CD4-positive, alpha-beta T cell treated with Interleukin-17A for 1 hour (primary cell): ENCODE data around the gene FYB1.

Source experiments
- DNase-seq: peaks from one replicate; pipeline ENCODE4 v3.0.0-alpha.2; 2020

FYB1 gene

DNA sequence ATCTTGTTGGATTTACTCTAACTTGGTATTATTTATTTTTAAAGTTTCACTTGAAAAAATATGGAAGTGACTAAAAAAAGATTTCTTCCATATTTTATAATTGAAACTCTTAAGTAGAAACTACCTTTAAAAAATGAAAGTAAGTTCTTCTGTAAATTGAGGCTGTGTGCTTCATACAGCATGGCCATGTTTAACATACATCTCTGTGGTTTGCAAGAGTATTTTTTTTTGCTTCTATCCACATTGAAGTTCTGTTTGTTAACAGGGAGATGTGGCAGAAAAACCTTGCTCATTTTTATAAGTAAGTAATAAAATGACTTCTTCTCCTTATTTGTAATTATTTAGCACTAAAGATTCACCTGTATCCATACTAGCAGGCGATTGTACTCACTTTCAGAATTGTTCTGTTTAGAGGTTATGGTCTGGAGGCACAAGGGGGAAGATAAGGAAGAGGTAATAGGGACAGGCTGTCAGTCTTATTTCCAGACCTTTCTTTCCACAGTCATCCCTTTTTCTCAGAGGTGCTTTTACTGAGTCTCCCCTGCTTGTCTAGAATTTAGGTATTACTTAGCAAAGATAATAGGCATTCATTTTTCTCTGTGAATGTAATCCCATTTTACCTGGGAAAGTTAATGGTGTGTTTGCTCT lies 16.0 kb downstream of the FYB1 start:
- DNase-seq = no peak

DNA sequence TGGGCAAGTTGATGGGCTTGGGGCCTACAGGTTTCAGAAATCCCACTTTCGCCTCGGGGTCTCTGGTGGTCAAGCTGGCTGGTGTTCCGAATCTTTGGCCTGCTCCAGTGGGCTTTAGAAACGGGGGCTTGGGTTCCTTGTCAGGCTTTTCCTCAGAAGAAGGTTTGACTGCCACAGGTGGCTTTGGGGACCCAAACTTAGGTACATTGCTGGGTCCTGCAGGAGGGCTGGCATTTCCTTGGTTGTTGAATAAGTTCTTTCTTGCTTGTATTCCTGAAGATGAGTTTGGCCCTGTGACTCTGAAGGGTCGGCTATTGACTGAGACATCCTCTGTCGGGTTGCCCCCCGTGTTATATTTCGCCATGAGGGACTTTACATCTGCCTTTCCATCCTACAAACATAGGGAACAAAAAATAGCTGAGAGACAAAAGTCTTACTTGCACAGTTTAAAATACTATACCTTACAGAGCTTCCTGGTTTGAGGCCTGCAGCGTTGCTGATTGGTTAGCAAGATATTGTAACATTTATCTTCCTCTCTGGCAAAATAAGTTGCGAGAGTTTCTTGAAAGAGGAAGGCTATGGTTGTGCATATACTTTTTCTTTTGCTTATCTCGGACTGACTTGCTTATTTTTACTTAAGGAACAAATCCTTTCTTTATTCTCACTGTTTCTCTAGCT lies 16.6 kb downstream of the FYB1 start:
- DNase-seq = peak; percentile 77

DNA sequence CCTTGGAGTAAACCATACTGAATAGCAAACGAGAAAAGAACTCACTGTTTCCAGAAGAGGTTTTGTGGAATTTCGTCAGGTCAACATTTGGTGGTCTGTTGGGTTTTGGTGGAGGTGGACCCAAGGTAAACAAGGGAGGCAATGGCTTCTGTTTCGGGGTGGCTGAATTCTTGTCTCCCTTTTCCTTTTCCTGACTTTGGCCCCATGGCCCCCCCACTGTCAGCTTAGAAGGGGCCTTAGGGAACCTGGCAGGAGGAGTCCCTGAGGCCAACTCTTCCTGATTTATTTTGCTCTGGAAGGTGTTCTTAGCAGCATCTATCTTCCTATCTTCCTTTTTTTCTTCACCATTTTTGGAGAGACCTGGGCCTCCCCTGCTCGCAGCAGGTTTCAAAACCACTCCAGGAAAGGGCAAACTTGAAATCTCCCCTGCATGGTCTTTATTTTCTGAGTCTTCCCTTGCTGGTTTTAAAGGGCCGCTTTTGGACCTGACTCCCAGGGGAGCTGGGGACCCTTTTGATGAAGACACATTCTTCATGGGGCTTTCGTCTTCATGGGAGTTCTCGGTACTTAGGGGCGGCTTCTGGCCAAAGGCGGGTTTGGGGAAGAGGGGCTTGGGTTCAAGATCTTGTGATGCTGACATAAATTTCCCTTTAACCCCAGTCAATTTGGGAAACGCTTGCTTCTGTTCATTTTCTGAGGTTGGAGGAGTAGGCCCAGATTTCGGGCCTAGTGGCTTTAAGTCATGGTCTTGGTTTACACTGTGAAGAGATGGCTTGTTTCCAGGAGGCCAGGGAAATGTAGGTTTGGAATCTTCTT lies 17.4 kb downstream of the FYB1 start:
- DNase-seq = no peak

DNA sequence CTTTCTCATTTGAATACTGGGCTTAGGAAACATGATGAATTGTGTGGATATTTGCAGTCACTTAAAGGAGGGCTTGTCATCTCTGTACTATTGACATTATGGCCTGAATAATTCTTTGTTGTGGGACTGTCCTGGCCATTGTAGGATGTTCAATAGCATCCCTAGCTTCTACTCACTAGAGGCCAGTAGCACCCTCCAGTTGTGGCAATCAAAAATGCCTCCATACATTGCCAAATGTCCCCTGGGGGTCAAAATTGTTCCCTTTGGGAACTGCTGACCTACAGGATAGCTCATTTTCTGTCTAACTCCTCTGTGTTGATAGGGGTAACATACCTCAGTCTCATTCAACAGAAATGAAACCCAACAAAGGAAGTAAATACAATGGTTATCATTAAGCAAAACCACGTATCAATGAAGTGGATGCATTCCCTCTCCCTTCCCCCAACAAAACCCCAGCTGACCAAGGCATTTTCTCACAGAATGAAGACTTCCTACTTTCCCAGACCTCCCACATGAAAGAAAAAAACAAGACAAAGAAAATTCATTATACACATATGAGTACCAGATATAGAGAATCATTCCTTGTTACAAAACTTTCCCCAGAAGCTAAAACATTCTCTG lies 18.1 kb downstream of the FYB1 start:
- DNase-seq = peak; percentile 63

DNA sequence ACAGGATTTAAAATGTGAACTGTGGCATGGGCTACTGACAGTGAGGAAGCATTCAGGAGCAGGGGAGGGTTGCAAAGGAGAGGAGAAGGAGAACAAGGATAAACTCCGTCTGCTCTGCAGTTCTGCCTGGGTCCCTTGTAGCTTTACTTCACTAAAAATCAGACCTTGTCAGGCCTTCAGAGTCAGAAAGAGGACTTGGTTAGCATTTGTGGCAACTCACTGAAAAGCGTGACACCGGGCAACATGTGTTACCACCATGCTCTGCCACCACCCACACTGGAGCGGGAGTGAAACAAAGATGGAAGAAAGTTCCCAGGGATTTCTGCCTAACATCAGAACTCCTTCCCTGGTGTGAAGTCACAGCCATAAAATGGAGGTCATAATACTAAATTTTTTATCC lies 19.3 kb downstream of the FYB1 start:
- DNase-seq = no peak

DNA sequence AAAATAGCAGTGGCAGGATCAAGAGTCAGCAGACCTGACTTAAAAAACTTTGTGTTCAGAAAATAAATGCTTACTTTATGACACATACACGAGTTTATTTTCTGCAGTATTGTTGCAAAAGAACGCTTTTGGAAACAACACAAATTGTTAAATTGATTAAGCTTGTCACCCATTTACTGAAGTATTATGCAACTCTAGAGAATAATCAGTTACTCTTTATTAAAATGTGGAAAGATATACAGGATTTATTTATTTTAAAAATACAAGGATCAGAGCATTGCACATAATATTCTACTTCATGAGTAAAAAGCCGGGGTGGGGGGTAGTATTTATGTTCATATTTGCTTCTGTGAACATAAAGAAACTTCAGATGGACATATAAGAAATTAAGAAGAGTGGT lies 20.0 kb downstream of the FYB1 start:
- DNase-seq = no peak

DNA sequence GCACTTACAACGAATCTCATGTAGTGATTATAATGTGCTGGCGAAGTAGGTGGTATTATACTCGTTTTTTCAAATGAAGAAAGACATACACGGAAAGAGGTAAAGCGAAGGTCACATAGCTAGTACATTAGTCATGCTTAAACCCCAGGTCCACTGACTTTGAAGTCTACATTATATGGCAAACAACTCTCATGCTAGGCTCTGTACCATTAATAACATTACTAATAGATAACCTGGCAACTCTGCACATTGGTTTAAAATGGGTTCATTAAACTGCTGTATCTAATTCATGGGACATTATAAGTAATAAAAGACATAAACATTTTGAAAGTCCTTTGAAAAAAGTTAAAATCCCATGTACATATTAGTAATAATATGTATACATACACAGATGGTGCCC lies 21.2 kb downstream of the FYB1 start:
- no peak for DNase-seq

DNA sequence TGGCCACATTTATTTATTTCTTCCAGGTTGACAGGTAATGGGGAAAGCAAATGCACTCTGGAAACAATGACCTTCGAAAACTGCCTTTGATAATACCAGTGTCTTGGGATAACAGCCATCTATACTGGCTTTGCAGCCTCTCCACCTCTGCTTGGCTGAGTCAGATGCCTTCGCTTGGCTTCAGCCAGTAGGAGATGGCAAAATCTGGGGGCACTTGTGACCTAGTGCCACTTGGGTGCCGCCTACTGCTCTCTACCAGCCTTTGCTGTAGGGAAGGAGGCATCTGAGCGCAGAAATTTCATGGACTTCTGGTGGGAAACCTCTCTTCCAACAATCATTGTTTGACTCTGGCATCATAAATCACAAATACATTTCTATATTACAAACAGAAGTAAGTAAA lies 21.8 kb downstream of the FYB1 start:
- peak; percentile 78 for DNase-seq

DNA sequence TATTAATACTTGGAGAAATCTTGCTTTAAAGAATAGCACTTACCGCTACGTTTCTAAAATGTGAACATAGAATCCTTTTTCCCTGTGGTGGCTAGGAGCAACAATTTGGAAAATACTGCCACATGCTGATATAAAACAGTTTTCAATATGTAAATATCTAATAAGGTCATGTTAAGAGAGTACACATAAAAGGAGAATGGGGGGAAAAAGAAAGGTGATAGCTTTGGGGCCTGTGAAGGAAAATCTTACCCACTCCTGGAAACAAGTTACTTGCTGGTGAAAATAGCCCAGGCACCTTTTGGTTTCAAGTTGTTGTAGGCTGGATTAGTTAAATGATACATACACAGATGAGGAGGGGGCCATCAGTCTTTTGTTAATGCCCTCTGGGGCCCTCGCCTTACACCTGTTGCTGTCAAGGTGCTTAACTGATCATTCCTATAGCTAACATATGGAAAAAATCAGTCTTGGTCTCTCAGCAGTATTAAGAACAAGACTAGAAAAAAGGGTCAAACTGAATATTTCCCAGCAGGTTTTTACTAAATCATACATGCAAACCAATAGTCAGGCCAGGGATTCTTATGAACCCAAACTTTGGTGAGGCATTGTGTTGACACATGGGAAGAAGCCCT lies 24.1 kb downstream of the FYB1 start:
- DNase-seq = no peak

DNA sequence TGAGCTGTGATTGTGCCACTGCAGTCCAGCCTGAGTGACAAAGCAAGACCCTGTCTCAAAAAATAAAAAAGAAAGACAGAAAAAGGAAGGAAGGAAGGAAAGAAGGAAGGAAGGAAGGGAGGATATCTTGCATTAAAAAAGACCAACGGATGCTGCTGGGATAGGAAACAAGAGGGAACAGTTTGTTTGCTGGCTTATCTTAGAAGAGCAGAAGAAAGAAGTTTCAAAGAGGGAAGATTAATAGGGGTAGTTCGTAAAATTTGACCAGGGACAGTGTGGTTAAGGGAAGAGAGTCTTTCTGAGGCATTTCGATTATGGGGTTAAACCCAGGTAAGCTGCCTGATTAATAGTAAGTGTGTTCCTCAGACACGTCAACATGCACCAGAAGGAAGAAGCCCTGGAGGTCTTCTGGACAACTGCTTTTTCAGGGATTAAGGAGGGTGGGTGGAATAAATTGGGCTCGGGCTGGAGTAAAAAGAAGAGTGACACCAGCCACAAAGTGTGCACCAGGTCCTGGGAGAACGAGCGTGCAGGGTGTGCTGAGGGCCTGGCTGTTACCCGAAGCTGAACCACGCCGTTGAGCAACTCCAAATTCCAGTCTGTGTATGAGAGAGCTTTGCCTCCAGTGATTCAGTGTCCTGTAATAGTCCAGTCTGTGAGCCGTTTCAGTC lies 24.8 kb downstream of the FYB1 start:
- no peak for DNase-seq

DNA sequence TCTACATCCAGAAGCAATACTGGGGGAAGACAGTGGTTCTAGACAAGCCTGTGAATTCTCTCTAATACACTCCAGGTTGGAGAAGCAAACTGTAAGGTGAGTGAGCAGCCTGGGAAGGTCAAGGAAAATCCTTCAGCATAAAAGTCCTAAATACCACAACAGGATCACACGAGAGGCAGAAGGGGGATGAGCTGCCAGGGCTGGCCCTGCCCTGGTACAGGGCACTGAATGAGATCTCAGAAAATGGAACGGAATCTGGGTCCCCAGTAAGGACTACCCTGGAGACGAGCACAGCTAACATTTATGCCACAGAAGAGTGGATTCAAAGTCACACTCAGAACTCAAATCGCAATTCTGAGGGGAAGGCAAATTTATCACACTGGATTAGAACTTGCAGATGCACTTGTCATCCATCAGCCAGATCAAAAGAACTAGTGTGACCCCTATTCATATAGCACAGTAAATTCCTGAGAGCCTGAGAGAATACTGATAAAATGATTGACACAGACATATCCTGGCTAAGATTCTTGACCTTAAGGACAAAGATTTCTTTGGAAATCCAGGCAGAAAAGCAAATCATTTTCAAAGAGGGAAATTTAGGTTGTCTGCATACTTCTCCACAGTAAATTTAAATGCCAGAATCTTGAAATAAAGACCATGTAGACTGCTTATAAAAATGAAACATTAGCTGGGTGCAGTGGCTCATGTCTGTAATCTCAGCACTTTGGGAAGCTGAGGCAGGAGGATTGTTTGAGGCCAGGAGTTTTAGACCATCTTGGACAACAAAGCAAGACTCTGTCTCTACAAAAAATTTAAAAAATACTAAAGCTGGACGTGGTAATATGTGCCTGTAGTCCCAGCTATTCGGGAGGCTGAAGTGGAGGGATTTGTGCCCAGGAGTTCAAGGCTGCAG lies 25.6 kb downstream of the FYB1 start:
- no peak for DNase-seq

DNA sequence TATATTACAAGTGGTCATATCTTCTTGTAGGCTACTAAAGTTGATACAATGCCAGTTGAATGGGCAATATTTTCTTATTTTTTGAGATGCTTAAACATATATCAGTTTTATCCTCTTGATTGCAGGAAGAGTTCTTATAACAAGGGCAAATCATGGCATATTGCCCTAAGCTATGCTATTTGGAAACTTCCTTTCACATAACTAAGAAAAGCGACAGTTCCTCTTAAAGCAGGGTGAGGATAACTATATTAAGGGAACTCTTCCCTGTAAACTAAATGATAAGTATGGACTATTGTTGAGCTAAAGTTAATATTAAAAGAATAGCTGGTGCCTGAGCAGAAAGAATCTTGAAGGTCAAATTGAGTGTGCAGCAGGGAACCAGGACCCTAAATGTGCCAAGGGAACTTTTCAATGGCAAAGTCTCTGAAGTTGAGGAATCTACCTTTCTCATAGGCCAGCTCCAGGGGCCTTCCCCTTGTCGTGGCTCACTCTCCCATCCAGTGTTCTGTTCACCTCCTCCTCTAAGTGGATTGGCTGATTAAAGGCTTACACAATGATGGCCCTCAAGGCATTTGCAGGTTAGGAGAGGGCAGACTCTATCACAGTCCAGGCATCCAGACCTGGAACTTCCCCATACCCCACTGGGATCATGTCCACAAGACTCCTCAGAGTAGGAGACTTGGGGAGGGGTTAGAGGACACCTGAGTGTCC lies 26.8 kb downstream of the FYB1 start:
- DNase-seq = no peak

DNA sequence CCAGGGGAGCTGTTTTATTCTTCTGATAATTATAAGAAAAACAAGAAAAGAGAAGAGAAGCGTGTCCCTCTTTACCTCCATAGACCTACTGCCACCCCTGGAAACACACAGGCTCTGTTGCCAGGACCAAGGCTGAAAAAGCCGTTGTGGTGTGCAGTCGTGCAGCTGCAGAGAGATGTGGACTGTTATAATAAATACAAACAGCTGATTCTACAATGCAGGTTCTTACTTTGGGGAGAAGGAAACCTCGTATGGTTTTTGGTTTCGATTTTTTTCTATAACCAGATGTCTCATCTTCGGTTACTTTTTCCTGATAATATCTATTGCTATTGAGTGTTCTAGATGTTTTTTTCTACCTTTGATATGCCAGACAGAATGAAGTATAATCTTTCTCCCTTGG lies 28.1 kb downstream of the FYB1 start:
- peak; percentile 72 for DNase-seq

DNA sequence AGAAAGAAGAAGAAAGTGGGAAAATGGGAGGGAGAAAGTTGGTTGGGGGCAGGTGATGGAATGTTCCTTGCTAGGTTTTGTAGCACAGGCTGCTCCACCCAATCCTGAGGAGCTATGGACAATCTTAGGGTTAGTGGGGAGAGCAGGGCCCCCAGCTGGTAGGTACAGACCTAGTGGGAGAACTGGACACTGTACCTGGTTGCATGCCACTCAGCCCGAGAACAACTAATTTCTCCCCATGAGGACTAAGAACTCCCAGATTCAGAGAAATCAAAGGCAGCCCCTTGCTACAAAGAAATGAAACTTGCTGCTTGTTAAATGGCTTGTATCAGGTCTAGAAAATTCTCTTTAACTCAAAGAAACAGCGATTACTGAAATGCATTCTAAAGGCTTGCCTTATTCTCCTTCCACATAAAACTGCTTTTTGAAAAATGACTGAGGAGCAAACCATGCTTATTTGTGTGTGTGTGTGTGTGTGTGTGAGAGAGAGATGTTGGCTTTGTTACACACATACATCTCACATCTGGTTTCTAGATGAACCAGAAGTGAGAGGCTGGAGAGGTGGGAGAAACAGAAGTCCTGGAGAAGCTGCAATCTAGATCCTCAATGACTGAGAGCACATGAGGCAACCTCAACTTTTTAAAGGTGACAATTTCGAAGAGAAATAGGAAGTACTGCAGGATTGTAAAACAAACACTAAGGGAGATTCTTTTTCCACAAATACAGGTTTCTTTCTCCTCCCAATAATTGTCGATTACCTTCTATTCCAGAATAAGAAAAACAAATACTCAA lies 28.9 kb downstream of the FYB1 start:
- DNase-seq = no peak

DNA sequence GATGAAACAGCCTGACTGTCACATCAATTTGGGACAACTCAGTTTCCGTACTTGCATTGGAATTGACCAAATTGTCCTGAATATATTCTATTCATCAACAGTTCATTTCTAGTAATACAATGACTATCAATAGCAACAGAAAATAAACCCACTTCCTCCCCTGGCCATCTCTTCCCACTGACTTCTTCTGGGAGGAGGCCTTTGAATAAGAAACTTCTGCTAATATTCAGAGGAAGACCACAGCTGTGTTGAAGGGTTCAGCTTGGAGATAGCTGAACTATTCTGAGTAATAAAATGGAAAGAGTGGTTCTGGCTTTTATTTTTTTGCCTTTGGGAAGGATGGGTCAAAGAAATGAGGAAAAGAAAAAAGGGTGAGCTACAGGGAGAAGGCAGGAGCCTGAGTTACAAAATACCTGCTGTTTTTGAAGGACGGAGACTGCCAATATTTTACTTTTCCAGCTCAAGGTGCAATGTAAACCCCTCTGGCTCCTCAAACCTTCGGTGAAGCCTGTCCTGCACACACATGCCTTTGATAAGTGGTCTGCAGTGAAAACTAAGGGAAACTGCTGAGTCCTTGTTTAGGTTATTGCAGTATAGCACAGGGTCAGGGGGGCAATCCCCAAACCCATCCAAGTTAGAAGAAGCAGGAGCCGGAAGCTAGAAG lies 29.9 kb downstream of the FYB1 start:
- DNase-seq = no peak

DNA sequence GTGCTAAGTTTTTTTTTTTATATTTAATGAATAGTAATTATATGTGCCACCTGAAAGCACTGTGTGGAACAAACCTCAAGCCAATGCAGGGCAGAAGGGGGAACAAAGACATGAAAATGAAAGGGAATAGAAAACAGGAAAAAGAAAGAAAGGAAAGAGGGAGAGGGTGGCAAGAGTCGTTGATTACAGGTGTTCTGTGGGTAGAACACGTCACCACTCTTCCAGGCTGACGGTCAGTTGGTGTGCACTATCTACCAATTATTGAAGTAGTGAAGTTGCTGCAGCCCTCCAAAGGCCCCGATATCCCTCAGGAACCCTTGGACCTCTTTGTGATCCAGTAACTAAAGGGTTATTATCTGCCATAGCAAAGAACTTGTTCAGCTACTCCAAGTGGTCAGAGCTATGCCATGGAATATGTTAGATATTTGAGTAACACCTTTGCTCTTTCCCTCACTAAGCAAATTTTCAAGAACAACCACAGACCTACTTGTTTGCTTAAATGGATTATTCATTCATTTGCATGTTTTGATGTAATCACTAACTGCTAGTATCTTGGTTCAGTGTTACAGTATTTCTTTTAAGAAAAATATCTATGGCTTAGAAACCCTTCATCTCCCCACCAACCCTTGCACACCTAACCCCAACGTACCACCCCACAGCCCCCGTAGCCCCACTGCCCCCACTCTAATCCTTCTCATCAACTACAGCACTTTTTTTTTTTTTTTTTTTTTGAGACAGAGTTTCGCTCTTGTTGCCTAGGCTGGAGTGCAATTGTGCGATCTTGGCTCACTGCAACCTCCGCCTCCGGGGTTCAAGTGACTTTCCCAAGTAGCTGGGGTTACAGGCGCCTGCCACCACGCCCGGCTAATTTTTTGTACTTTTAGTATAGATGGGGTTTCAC lies 31.3 kb downstream of the FYB1 start:
- no peak for DNase-seq

DNA sequence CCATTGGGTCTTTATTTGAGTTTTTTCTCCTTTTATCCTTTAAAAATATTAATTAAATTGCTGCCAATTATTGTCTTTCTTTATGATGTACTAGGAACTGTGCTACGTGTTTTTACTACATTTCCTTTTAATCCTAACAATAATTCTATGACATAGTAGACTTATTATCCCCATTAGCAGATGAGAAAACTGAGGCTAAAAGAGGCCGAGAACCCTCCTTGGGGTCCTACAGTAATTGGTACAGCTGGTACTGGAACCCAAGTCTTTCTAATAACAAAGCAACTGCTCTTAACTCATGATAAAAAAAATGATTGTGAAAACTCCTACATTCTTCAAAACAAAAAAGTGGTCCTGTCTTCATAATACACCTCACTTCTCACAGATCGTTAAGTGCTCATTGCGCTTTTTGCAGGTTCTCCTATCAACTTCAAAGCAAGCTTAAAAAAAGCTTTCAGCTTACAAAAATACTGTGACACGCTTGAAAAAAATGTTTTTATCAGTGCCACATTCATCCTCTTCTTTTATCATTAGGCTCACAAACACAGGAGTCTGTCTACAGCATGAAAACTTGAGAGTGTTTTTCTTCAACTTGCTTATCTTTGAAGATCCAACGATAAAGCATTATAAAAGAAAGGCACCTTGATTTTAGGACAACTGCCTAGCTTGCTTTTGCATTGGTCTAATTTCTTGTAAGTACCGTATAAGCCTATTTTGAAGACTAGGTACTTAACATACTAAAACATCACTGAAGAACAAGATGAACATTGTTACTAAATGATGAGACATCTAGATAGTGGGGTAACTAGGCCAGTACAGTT lies 32.4 kb downstream of the FYB1 start:
- peak; percentile 63 for DNase-seq
